Neural cell (in vitro differentiated cells): Measurements from ENCODE around the gene SMR3B. TPM values are rescaled to one million over a fixed set of nuclear protein-coding genes. Genes with fewer than 3 reads are reported as not detected.

ENCODE experiments used
- H2AFZ ChIP-seq: fragments of 200-600, 300-800 bp; sonication (generic), shearing (Covaris generic); 2 replicates; pipeline ENCODE4 v1.6.0; 2014; ENCODE audit warnings: low read depth, mild to moderate bottlenecking, antibody characterized with exemption, low read length, moderate library complexity
- H3F3A ChIP-seq: fragments of 200-600 bp; shearing (Covaris generic); 2 replicates; pipeline ENCODE4 v1.6.1; 2016; ENCODE audit warnings: mild to moderate bottlenecking, moderate library complexity, mixed read lengths, antibody characterized with exemption, low read length; ENCODE audit not compliant: insufficient read depth, poor library complexity, severe bottlenecking
- H3K27ac ChIP-seq: fragments of 200-600, 300-800 bp; sonication (generic), shearing (Covaris generic); 2 replicates; pipeline ENCODE4 v1.5.1; 2014; ENCODE audit warnings: mild to moderate bottlenecking, low read length, moderate library complexity
- H3K27me3 ChIP-seq: fragments of 300-800, 200-600 bp; sonication (generic), shearing (Covaris generic); 2 replicates; pipeline ENCODE4 v1.6.0; 2014; ENCODE audit warnings: mild to moderate bottlenecking, low read depth, low read length, moderate library complexity; ENCODE audit not compliant: insufficient read depth
- H3K36me3 ChIP-seq: fragments of 300-800, 200-600 bp; sonication (generic), shearing (Covaris generic); 2 replicates; pipeline ENCODE4 v1.5.1; 2014; ENCODE audit warnings: mild to moderate bottlenecking, antibody characterized with exemption, low read length, moderate library complexity; ENCODE audit not compliant: insufficient read depth
- H3K4me2 ChIP-seq: fragments of 300-800, 200-600 bp; sonication (generic), shearing (Covaris generic); 2 replicates; pipeline ENCODE4 v1.6.0; 2014; ENCODE audit warnings: mild to moderate bottlenecking, low read length
- H3K4me3 ChIP-seq: fragments of 300-800, 200-600 bp; sonication (generic), shearing (Covaris generic); 2 replicates; pipeline ENCODE4 v1.5.1; 2014; ENCODE audit warnings: mild to moderate bottlenecking, low read length, moderate library complexity
- H3K79me2 ChIP-seq: fragments of 200-600 bp; shearing (Covaris generic); replicated peaks from 2 replicates; pipeline ENCODE4 v1.6.0; 2014; ENCODE audit warnings: mild to moderate bottlenecking, low read length, moderate library complexity; ENCODE audit not compliant: insufficient read depth
- H3K9ac ChIP-seq: fragments of 300-800, 200-600 bp; sonication (generic), shearing (Covaris generic); 2 replicates; pipeline ENCODE4 v1.6.1; 2016; ENCODE audit warnings: mild to moderate bottlenecking, low read length, mixed read lengths
- H3K9me2 ChIP-seq: fragments of 200-600 bp; shearing (Covaris generic); 2 replicates; pipeline ENCODE4 v1.6.1; 2016; ENCODE audit warnings: mild to moderate bottlenecking, low read length, mixed read lengths; ENCODE audit not compliant: insufficient read depth
- H3K9me3 ChIP-seq: fragments of 200-600, 300-800 bp; sonication (generic), shearing (Covaris generic); 2 replicates; pipeline ENCODE4 v1.6.1; 2016; ENCODE audit warnings: mild to moderate bottlenecking, mixed run types, low read length, moderate library complexity, mixed read lengths
- H4K20me1 ChIP-seq: fragments of 200-600 bp; shearing (Covaris generic); 2 replicates; pipeline ENCODE4 v1.6.1; 2016; ENCODE audit warnings: mild to moderate bottlenecking, mixed run types; ENCODE audit not compliant: insufficient read depth
- EP300 ChIP-seq: fragments of 450-650 bp; conservative IDR thresholded peaks from 2 replicates; pipeline ENCODE4 v1.6.1; 2014; ENCODE audit warnings: antibody characterized with exemption, mild to moderate bottlenecking, moderate library complexity; ENCODE audit not compliant: poor library complexity, severe bottlenecking
- EZH2 ChIP-seq: fragments of 200-600, 300-800 bp; shearing (Covaris generic), sonication (generic); IDR thresholded peaks from 2 replicates; pipeline ENCODE4 v1.6.1; 2014; ENCODE audit warnings: antibody characterized with exemption, low read length, borderline replicate concordance, mild to moderate bottlenecking; ENCODE audit not compliant: insufficient read depth, poor library complexity, severe bottlenecking
- MXI1 ChIP-seq: fragments of 450-650 bp; conservative IDR thresholded peaks from 2 replicates; pipeline ENCODE4 v1.6.1; 2014; ENCODE audit warnings: antibody characterized with exemption, mild to moderate bottlenecking; ENCODE audit not compliant: poor library complexity, severe bottlenecking
- POLR2AphosphoS5 ChIP-seq: IDR thresholded peaks from 2 replicates; pipeline ENCODE4 v1.6.1; 2012
- RAD21 ChIP-seq: fragments of 450-650 bp; conservative IDR thresholded peaks from 2 replicates; pipeline ENCODE4 v1.6.1; 2014; ENCODE audit warnings: antibody characterized with exemption, mild to moderate bottlenecking, moderate library complexity
- SMC3 ChIP-seq: fragments of 450-650 bp; conservative IDR thresholded peaks from 2 replicates; pipeline ENCODE4 v1.6.1; 2014; ENCODE audit warnings: antibody characterized with exemption, mild to moderate bottlenecking, moderate library complexity; ENCODE audit not compliant: poor library complexity
- TAF1 ChIP-seq: IDR thresholded peaks from 2 replicates; pipeline ENCODE4 v1.6.1; 2012; ENCODE audit warnings: low read depth
- polyA plus RNA-seq: library from polyadenylated mRNA; depleted of rRNA; stranded (reverse); fragments of >200 nt; gene quantifications from 2 replicates; pipeline ENCODE4 v1.2.3, GENCODE V29; 2014
- TF ChIP-seq, protein P1 (sequence below): fragments of 450-650 bp; IDR thresholded peaks from 2 replicates; pipeline ENCODE4 v1.5.1; 2014; ENCODE audit warnings: antibody characterized with exemption, mild to moderate bottlenecking, moderate library complexity; ENCODE audit not compliant: poor library complexity, severe bottlenecking
- TF ChIP-seq, protein P2 (sequence below): IDR thresholded peaks from 2 replicates; pipeline ENCODE4 v1.6.1; 2012; ENCODE audit warnings: borderline replicate concordance

The SMR3B gene
- polyA plus RNA-seq, 1 donor from 2014 or later: not detected

DNA sequence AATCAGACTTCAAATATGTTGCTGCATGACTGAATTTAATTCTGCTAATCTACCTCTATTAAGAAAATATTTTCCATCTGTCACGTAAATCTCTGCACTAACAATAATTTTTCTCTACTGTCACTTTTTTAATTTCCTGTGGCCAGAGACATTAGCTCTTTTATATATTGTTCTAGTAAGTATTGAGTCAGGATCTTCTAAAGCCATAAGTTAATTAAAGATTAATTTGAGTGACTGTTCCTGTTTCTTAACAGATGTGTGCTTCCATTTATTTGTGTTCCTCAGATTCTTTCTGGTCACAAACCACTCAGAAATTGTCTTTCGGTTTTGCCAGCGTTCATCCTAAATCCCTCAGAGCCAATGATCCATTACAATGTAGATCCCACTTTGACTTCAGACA lies 2.4 kb upstream of the SMR3B start:
- TF ChIP-seq MXI1 (no peak), RAD21 (no peak), EP300 (no peak), POLR2AphosphoS5 (no peak)
- TF ChIP-seq, protein P1, sequence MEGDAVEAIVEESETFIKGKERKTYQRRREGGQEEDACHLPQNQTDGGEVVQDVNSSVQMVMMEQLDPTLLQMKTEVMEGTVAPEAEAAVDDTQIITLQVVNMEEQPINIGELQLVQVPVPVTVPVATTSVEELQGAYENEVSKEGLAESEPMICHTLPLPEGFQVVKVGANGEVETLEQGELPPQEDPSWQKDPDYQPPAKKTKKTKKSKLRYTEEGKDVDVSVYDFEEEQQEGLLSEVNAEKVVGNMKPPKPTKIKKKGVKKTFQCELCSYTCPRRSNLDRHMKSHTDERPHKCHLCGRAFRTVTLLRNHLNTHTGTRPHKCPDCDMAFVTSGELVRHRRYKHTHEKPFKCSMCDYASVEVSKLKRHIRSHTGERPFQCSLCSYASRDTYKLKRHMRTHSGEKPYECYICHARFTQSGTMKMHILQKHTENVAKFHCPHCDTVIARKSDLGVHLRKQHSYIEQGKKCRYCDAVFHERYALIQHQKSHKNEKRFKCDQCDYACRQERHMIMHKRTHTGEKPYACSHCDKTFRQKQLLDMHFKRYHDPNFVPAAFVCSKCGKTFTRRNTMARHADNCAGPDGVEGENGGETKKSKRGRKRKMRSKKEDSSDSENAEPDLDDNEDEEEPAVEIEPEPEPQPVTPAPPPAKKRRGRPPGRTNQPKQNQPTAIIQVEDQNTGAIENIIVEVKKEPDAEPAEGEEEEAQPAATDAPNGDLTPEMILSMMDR: no peak
- TF ChIP-seq, protein P2, sequence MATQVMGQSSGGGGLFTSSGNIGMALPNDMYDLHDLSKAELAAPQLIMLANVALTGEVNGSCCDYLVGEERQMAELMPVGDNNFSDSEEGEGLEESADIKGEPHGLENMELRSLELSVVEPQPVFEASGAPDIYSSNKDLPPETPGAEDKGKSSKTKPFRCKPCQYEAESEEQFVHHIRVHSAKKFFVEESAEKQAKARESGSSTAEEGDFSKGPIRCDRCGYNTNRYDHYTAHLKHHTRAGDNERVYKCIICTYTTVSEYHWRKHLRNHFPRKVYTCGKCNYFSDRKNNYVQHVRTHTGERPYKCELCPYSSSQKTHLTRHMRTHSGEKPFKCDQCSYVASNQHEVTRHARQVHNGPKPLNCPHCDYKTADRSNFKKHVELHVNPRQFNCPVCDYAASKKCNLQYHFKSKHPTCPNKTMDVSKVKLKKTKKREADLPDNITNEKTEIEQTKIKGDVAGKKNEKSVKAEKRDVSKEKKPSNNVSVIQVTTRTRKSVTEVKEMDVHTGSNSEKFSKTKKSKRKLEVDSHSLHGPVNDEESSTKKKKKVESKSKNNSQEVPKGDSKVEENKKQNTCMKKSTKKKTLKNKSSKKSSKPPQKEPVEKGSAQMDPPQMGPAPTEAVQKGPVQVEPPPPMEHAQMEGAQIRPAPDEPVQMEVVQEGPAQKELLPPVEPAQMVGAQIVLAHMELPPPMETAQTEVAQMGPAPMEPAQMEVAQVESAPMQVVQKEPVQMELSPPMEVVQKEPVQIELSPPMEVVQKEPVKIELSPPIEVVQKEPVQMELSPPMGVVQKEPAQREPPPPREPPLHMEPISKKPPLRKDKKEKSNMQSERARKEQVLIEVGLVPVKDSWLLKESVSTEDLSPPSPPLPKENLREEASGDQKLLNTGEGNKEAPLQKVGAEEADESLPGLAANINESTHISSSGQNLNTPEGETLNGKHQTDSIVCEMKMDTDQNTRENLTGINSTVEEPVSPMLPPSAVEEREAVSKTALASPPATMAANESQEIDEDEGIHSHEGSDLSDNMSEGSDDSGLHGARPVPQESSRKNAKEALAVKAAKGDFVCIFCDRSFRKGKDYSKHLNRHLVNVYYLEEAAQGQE: no peak
- Histone ChIP-seq H3K9ac (no peak overlapping the region), H3K4me3 (no peak overlapping the region), H3K9me2 (no peaks in the 10 kb centered on the region), H3K9me3 (no peaks in the 10 kb centered on the region), H3K27me3 (no peaks in the 10 kb centered on the region), H3K36me3 (no peaks in the 10 kb centered on the region), H3K4me2 (no peak overlapping the region), H4K20me1 (no peaks in the 10 kb centered on the region), H3K27ac (no peak overlapping the region), H2AFZ (no peak overlapping the region), H3K79me2 (no peaks in the 10 kb centered on the region), H3F3A (no peaks in the 10 kb centered on the region)

DNA sequence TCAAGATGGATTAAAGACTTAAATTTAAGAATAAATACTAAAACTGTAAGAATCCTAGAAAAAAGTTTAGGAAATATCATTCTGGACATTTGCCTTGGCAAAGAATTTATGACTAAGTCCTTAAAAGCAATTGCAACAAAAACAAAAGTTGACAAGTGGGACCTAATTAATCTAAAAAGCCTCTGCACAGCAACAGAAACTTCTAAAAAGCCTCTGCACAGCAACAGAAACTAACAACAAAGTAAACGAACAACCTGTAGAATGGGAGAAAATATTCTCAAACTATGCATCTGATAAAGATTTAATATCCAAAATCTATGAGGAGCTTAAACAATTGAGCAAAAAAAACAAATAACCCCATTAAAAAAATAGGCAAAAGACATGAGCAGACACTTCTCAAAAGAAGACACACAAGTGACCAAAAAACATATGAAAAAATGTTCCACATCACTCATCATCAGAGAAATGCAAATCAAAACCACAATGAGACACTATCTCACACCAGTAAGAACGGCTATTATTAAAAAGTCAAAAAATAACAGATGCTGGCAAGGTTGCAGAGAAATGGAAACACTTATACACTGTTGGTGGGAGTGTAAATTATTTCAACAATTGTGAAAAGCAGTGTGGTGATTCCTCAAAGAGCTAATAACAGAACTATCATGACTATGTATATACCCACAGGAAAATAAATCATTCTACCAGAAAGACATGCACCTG lies 9.3 kb downstream of the SMR3B start:
- no peaks in the 10 kb centered on the region for H4K20me1 ChIP-seq
- H3F3A ChIP-seq: no peaks in the 10 kb centered on the region
- H3K27ac ChIP-seq: no peak overlapping the region
- H3K27me3 ChIP-seq: no peaks in the 10 kb centered on the region
- no peaks in the 10 kb centered on the region for H3K79me2 ChIP-seq
- H3K4me2 ChIP-seq: no peak overlapping the region
- H2AFZ ChIP-seq: no peak overlapping the region
- no peaks in the 10 kb centered on the region for H3K9me2 ChIP-seq
- no peak overlapping the region for H3K9ac ChIP-seq
- H3K36me3 ChIP-seq: no peaks in the 10 kb centered on the region
- H3K9me3 ChIP-seq: no peaks in the 10 kb centered on the region
- no peak overlapping the region for H3K4me3 ChIP-seq
- TF ChIP-seq EP300: no peak
- no peak for TF ChIP-seq EZH2
- no peak for TF ChIP-seq TAF1
- no peak for TF ChIP-seq MXI1

DNA sequence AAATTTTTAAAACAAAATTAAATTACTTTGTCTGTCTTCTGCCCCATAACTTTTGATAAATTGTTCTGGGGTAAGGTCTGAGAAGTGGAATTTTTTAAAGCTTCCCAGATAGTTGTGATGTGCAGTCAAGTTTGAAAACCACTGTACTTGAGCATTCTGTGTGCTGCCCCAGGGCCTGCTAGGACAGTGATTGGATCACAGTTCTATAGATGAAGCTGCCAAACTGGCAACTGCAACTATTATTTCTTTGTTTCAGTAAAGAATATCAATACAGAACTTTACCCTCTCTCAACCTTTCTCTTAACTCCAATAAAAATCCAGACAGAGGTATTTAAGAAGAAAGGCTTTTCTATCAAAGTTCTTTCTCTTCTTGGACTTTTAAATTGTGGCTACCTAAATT lies 14.6 kb downstream of the SMR3B start, which contains the start of gene OPRPN:
OPRPN (plus strand) TSS at position 361 of the 400 bp plus-strand sequence. CDS start 1,346 bp downstream, outside the sequence.
- Histone ChIP-seq H3K9me2 (no peaks in the 10 kb centered on the region), H3K27ac (no peak within 1 kb of the TSS), H3K79me2 (no peaks in the 10 kb centered on the region), H3K36me3 (no peaks in the 10 kb centered on the region), H3F3A (no peaks in the 10 kb centered on the region), H3K9ac (no peak within 1 kb of the TSS), H3K9me3 (no peaks in the 10 kb centered on the region), H3K27me3 (no peaks in the 10 kb centered on the region), H4K20me1 (no peaks in the 10 kb centered on the region), H3K4me2 (no peak within 1 kb of the TSS), H3K4me3 (no peak within 1 kb of the TSS), H2AFZ (no peak within 1 kb of the TSS)
- TF ChIP-seq EZH2: no peak
- no peak for TF ChIP-seq MXI1
- TF ChIP-seq SMC3: no peak
- TF ChIP-seq RAD21: no peak
- TF ChIP-seq TAF1: no peak
- TF ChIP-seq POLR2AphosphoS5: no peak
